ENCODE data around the gene ZSWIM4.
A peak's percentile ranks its signal among the peaks of the same experiment; 100 is the strongest.
"Not testable (repeated sequence)": the region's sequence is repeated elsewhere in the genome, so short reads cannot be mapped to it uniquely, and the experiment has no call there.

ZSWIM4 gene

DNA sequence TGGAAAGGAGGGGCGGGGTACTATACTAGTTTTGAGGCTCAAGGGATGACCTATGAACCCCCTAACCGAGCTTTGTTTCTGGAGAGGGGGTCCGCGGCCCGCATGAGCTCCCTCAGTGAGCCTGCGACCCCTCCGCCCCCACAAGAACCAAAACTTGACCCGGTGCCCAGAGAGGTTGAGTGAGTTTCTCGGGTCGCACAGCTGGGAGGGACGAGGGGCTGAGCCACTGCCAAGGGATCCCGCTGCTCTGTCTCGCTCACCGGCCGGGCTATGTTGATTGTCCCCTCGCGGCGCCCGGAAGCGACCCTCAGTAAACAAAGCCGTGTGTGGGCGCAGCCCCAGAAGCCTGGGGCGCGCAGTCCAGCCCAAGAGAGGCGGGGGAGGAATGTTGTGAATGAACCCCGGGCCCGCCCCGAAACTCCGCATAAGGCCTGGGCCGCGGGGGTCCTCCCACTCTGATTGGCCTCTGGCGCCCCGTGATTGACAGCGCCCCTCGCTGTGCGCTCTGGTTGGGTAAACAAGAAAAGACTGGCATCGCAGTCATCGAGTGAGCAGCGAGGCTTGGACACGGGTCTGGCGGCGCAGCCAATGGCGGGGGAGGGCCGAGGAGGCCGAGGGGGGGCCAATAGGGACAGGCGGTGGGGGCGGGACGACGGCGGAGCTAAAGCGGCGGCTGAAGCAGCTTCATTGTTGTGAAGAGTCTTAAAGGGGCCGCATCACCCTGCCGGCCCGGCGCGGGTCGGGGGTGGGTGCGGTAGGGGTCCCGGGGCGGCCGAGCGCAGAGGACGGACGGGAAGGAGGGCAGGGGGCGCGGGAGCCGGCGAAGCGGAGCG lies at the start of gene ZSWIM4:
ZSWIM4 (plus strand) TSS at position 687 of the 833 bp plus-strand sequence. CDS start 206 bp downstream, outside the sequence.
- DNase-seq, result peak; percentile 85

DNA sequence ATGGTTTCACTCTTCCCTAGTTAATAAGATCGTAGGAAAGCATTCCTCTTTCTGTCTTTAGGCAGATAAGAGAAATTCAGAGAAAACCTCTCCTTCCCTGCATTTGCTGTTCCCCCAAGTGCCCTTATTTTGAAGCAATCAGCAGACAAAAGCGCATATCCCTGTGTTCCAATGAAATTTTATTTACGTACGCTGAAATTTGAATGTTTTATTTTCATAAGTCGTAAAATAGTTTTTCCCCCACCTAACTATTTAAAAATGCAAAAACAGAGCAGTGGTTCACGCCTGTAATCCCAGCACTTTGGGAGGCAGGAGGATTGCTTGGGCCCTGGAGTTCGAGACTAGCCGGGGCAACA lies 48.2 kb upstream of the ZSWIM4 start:
- DNase-seq, result no peak

DNA sequence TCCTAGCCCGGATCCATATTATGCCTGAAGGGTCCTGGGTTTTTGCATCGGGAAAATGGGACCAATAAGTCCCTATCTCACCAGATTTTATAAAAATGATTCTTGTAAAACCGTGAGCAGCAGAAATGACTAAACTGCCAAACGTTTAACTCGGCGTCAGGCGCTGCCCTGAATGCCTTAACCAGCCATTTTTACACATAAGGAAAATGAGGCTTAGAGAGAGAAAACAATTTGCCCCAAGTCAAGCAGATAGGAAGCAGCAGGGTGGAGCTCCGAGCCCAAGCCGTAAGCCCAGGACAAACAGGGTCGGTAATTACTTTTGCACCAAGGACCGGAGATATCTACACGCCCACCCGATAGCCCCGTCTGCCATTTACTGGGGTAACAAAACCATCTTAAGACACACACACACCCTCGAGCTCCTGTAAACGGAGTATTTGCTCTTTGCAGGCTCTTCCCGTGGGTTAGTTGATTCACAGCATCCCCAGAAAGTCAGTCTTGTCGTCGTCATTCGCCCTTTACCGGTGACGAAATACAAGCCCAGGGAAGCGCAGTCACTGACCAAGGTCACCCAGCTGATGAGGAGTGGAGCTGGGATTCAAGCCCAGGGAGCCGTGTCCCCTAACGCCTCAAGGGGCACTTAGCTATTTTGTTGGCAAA lies 46.9 kb upstream of the ZSWIM4 start:
- DNase-seq, result no peak

DNA sequence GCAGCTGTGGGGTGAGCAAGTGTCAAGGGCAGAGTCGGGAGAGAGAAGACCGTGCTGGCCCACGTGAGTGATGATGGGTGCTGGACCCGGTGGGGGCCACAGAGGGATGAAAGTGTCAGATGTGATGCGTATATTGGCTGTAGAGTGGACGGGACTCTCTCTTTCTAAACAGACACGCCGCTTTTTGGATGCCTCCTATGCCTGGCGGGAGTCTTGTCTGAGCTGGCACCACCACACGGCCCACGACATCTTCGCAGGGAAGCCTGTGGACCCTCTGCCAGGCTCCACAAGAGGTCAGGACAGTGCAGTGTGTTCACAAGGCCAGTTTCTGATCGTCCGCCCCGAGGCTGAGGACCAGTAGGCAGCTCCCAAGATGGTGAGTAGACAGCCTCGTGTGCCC lies 43.8 kb upstream of the ZSWIM4 start:
- no peak for DNase-seq

DNA sequence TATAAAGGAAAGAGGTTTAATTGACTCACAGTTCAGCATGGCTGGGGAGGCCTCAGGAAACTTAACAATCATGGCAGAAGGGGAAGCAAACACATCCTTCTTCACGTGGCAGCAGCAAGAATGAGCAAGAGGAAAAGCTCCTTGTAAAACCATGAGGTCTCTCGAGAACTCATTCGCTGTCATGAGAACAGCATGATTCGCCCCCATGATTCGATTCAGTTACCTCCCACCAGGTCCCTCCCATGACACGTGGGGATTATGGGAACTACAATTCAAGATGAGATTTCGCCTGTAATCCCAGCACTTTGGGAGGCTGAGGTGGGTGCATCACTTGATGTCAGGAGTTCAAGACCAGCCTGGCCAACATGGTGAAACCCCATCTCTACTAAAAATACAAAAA lies 41.6 kb upstream of the ZSWIM4 start:
- DNase-seq, result not testable (repeated sequence)

DNA sequence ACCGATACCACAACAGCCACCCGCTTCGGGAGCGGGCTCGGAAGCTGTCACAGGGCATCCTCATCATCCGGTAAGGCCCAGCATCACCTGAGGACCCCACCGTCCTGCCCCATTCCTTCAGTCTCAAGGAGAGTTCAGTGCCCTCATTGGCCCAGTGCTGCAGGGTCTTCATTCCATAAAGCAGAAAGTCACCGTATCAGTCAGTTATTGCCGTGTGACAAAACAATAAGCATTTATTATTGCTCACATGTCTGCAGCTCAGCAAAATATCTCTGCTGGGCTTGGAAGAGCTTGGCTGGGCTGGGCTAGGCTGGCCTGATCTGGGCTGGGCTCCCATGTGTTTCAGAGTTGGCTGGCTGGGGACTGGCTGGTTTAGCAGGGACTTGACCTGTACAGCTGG lies 39.0 kb upstream of the ZSWIM4 start:
- DNase-seq, result no peak

DNA sequence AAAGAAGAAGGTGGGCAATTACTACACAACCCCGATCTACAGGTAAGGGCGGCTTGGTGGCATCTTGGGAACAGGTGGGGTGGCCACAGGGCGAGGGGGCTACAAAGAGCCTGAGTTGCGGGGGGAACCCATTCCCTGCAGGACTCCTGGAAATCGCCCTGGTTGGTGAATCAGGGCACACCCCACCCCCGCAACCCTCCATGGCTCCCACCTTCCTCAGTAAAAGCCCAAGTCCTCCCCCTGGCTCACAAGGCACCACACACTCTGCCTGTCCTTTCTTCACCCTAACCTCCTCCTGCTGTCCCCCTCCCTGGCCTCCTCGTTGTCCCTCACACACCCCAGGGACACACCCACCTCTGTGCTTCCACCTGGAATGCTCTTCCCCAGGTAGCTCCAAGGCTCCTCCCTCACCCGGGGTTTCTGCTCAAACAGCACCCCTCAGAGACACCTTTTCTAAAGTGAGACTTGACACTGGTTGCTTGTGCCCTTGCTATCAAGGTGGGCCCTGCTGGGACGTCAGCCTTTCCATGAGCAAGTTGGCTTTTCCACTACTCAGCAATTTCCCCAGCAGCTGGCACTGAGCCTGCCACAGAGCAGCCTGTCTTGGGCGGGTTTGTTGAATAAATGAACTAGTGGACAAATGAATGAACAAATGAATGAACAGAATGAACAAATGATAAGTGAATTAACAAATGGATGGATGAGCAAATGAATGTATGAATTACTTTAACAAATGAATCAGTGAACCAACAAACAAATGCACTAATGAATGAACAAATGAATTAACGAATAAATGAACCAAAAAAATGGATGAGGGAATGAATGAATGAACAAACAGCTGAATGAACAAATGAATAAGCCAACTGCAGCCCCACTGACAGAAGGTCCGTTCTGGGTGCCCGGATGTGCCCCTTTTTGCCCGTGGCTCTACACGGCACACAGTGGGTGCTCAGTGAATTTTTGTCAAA lies 37.2 kb upstream of the ZSWIM4 start:
- no peak for DNase-seq

DNA sequence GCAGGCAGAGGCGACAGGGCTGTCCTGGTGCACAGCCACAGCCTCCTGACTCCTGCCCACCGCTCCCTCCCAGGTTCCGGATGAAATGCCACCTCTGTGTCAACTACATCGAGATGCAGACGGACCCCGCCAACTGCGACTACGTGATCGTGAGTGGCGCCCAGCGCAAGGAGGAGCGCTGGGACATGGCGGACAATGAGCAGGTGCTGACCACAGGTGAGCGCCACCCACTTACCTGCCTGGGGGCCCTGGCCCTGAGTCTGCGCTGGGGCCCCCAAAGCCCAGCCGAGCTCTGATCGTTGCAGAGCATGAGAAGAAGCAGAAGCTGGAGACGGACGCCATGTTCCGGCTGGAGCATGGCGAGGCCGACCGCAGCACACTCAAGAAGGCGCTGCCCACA lies 36.4 kb upstream of the ZSWIM4 start:
- DNase-seq, result no peak

DNA sequence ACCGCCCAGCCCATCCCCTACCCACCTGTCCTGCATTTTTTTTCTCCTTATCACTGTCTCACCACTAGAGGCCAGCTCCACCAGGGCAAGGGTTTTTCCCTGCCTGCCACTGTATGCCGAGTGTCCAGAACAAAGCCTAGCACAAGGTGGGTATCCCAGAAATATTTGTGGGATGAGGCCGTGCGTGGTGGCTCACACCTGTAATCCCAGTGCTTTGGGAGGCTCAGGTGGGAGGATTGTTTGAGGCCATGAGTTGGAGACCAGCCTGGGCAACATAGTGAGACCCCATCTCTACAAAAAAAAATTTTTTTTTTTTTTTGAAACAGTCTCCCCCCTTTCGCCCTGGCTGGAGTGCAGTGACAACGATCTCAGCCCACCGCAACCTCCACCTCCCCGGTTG lies 33.8 kb upstream of the ZSWIM4 start:
- DNase-seq, result no peak

DNA sequence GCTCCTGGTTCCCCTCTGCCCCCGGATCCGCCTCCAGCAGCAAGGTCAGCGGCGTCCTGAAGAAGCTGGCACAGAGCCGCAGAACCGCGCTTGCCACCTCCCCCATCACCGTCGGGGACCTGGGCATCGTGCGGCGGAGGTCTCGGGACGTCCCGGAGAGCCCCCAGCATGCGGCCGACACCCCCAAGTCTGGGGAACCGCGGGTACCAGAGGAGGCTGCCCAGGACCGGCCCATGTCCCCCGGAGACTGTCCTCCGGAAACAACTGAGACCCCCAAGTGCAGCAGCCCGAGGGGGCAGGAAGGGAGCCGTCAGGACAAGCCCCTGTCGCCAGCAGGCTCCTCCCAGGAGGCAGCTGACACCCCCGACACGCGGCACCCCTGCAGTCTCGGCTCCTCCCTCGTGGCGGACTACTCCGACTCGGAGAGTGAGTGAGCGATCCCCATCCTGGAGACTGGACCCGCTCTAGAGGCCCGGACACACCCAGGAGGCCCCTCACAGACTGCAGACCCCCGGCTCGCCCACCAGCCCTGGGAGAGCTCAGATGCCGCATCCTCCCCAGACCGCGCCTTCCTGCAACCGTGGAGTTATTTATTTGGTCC lies 32.5 kb upstream of the ZSWIM4 start:
- no peak for DNase-seq

DNA sequence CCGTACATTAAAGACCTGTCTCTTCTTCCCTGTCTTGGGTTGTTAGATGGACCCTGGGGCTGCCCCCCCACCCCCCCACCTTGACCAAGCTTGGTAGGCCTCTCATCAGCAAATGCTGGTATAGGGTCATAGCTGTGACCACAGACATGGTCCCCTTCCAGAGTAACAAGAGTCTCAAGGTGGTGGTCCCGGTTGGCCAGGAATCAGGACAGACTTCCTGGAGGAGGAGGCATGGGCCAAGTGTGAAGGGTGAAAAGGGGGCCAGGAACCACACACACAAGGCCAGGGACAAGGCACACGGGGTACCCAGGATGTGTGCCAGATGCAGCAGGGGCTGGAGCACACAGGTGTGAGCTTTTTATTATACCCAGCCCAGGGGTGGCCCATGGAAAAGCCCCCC lies 32.0 kb upstream of the ZSWIM4 start:
- no peak for DNase-seq

DNA sequence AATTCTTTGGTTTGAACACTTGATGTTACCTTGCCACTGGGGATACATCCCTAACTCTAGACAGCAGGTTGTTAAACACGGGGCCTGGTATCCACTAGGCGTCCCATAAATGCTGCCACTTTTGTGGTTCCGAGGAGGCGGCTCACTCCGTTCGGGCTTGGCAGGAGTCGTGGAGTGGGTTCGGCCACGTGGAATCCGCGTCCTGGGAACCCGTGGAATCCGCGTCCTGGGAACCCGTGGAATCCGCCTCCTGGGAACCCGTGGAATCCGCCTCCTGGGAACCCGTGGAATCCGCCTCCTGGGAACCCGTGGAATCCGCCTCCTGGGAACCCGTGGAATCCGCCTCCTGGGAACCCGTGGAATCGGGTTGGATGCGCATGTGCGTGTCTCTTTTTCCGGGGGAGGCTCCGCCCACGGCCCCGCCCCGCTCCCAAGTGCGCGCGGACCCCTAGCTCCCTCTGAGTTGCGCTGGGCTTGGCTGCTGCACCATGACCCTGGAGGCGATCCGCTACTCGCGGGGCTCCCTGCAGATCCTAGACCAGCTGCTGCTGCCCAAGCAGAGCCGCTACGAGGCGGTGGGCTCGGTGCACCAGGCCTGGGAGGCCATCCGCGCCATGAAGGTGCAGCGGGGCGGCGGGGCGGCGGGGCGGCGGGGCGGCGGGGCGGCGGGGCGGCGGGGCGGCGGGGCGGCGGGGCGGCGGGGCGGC lies 31.0 kb upstream of the ZSWIM4 start, which contains the start of gene MRI1:
MRI1 (plus strand) TSS at position 422 of the 707 bp plus-strand sequence; CDS start at position 489, 67 bp downstream.
- DNase-seq, result peak; percentile 35

DNA sequence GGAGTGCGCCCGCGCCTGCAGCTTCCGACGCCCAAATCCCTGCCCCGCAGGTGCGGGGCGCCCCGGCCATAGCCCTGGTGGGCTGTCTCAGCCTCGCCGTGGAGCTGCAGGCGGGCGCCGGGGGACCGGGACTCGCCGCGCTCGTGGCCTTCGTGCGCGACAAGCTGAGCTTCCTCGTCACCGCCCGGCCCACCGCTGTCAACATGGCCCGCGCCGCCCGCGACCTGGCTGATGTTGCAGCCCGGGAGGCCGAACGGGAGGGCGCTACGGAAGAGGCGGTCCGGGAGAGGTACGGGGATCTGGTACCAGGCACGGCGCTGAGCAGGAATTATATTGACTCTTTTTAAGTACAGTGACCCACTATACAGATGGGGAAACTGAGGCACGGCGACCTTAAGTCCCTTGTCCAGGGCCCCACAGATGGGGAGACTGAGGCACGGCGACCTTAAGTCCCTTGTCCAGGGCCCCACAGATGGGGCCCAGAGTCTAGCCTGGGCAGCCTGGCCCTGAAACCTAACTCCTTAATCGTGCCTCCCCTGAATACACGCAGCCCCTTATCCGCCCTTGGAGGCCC lies 30.3 kb upstream of the ZSWIM4 start:
- DNase-seq, result no peak

DNA sequence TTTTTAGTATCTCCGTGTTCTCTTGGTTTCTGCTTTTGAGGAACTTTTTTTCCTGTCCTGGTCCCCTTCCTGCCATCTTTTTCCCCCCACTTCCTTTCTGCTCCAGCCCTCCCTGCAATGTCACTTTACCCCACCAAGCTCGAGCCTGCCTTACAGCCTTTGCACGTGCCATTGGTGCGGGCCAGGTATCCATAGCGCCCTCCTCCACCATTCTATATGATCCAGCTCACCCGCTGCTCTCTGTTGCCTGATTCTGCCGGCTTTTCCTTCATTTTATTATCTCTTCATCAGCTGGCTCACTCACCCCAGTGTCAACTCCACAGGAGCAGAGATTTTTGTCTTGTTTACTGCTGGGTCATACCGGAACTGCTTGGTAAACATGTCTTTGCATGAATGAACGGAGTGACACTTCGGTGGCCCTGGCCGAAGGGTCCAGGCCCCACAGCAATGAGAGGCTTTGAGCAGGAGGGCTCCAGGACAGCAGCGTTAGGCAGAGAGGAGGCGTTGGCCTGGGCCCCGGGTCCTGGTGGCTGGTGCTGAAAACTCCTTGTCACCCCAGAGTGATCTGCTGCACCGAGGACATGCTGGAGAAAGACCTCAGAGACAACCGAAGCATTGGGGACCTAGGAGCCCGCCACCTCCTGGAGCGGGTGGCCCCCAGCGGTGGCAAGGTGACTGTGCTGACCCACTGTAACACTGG lies 29.7 kb upstream of the ZSWIM4 start:
- DNase-seq, result no peak

DNA sequence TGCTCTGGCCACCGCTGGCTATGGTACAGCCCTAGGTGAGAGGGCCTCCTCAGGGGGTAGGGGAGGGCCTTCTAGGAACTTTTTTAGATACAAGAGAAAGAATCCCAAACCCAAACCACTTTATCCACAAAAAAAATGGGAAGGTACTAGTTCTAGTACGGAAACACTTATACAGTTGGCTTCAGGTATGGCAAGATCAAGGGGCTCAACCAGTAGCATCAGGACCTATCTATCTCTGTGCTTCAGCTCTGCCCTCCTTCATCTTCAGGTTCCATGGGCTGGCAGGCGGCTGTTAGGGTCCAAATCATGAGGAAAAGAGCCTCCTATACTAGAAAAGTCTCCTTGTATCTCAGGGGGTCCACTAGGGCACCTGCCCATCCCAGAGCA lies 29.2 kb upstream of the ZSWIM4 start:
- DNase-seq, result no peak

DNA sequence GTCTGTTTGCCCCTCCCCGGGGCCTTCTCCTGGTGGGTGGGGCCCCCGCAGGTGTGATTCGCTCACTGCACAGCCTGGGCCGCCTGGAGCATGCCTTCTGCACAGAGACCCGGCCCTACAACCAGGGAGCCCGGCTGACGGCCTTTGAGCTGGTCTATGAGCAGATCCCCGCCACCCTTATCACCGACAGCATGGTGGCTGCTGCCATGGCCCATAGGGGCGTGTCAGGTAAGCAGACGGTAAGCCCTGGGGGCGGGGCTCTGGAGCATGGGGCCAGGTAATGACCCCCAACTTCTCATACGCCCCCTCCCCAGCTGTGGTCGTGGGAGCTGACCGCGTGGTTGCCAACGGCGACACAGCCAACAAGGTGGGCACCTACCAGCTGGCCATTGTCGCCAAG lies 26.7 kb upstream of the ZSWIM4 start:
- no peak for DNase-seq

DNA sequence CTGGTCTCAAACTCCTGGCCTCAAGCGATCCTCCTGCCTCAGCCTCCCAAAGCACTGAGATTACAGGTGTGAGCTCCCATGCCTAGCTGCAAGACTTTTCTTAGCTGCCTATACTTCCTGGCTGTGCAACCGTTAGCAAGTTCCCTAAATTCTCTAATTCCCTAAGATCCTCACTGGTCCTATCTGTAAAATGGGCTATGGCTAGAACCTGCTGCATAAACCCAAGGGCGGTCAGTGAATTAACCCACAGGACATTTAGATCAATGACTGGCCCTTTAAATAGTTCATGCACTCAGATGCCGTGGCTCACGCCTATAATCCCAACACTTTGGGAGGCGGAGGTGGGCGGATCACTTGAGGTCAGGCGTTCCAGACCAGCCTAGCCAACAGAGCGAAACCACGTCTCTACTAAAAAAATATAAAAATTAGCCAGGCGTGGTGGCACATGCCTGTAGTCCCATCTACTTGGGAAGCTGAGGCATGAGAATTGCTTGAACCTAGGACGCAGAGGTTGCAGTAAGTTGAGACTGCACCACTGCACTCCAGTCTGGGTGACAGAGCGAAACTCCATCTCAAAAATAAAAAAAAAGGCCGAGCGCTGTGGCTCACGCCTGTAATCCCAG lies 25.1 kb upstream of the ZSWIM4 start:
- no peak for DNase-seq

DNA sequence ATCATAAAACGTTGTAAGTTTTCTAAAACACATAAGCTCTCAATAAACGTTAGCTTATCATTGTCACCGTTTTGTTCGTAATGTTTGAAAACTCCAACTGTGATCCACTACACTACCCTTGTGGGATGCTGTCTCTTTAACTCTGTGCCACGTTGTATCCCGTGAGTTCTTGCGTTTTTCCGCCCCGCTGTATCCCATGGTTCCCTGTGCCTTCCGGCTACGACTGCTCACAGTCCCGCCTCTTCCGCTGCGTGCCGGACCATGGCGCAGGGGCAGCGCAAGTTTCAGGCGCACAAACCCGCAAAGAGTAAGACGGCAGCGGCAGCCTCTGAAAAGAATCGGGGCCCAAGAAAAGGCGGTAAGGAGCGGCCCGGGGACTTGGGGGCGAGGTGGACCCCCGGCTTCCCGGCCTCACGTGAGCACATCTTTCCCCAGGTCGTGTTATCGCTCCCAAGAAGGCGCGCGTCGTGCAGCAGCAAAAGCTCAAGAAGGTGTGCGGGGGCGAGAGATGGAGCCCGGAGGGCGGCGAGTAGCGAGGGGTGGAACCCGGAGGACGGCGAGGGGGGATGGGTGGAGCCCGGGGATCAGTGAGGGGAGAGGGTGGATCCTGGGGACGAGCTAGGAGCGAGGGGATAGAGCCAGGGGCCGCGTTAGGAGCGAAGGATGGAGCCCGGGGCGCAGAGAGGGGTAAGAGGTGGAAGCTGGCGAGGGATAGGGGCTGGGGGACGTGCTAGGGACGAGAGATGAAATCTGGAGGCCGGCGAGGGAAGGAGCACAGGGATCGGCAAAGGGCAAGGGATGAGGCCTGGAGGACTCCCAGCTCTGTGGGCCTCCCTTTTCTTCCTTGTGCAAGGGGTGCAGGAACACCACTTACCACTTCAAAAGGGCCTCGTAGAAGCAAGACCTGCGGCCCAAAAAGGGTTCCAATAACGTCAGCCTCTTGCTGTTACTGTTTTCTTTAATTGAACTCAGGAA lies 20.7 kb upstream of the ZSWIM4 start, which contains the start of gene C19orf53:
C19orf53 (plus strand) TSS at position 240 of the 975 bp plus-strand sequence; CDS start at position 262, 22 bp downstream.
- peak; percentile 78 for DNase-seq

DNA sequence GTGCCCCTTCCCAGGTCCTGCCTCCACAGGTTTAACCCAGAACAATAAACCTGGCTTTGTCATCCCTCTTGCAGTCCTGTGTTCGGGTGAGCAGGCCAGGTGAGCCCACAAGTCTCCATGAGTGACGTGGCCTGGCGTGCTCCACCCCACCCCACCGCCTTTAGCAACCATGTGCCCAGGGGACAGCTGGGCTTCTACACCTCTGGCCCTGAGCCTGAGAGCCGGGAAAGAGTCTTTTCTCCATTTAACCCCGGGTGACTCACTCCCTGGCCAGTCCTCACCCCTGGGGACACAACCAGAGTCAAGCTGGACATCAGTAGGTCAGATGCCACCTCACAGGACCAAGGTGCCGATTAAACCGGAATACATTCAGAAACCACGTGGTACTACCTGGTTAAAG lies 16.8 kb upstream of the ZSWIM4 start:
- no peak for DNase-seq
